K562 (cell line): ENCODE measurements around the gene E2F2. TPM values are rescaled to one million over a fixed set of nuclear protein-coding genes. Genes with fewer than 3 reads are reported as not detected.

ENCODE experiments used
- ARID3B ChIP-seq: fragments of 250-450 bp; sonication (Bioruptor Pico); IDR thresholded peaks from 2 replicates; pipeline ENCODE4 v1.4.0; 2020; ENCODE audit warnings: borderline replicate concordance
- CBFA2T3 ChIP-seq: fragments of 450-650 bp; IDR thresholded peaks from 2 replicates; pipeline ENCODE4 v1.6.1; 2017
- ELF1 ChIP-seq: fragments of 200-800 bp; sonication (Bioruptor generic); IDR thresholded peaks from 2 replicates; pipeline ENCODE4 v1.6.1; 2016; ENCODE audit warnings: missing genetic modification characterization, missing compliant biosample characterization
- NEUROD1 ChIP-seq: fragments of 150-350 bp; IDR thresholded peaks from 2 replicates; pipeline ENCODE4 v1.6.1; 2014; ENCODE audit warnings: borderline replicate concordance, low read length, low read depth; ENCODE audit not compliant: partially characterized antibody
- SAP30 ChIP-seq: fragments of 200-600 bp; sonication (generic); IDR thresholded peaks from 2 replicates; pipeline ENCODE4 v1.6.1; 2012; ENCODE audit warnings: borderline replicate concordance, low read depth, mild to moderate bottlenecking, moderate library complexity, low read length, control low read depth, inconsistent platforms; ENCODE audit not compliant: insufficient read depth, poor library complexity, severe bottlenecking
- ZBTB26 ChIP-seq: fragments of 450-650 bp; formaldehyde crosslinking; IDR thresholded peaks from 2 replicates; pipeline ENCODE4 v1.4.0; 2022; ENCODE audit warnings: missing genetic modification characterization
- polyA plus RNA-seq, 8 experiments: library from polyadenylated mRNA; depleted of rRNA in 4 of 8; stranded (reverse) in 5 of 8; unstranded in 3 of 8; fragments of >200 nt; fragmentation: Nextera tagmentation in 2 of 8; fragmentation: Illumina TruSeq in 1 of 8; extraction: Ambion mirVana in 2 of 8; extraction: Trizol in 1 of 8; gene quantifications; 2 replicates each; pipeline versions ENCODE4 v1.2.1 to v1.2.3, GENCODE V29; 2011 to 2014; ENCODE audit warnings: inconsistent platforms in 1 of 8, missing spikeins in 1 of 8
- total RNA-seq, 7 experiments: library from RNA; depleted of rRNA in 6 of 7; stranded (reverse); fragments of >200 nt in 6 of 7; fragmentation: Illumina TruSeq in 2 of 7; extraction: Trizol in 2 of 7; gene quantifications; 2 replicates each; pipeline versions ENCODE4 v1.2.1 to v1.2.3, GENCODE V29; 2011 to 2021; ENCODE audit warnings: low replicate concordance in 1 of 7
- TF ChIP-seq, protein P1 (sequence below): fragments of 450-650 bp; IDR thresholded peaks from 2 replicates; pipeline ENCODE4 v1.6.1; 2016
- TF ChIP-seq, protein P2 (sequence below): fragments of 450-650 bp; conservative IDR thresholded peaks from 2 replicates; pipeline ENCODE4 v1.6.1; 2016; ENCODE audit warnings: missing genetic modification characterization, low read depth, mild to moderate bottlenecking, control low read depth, missing compliant biosample characterization
- TF ChIP-seq, protein P3 (sequence below): fragments of 450-650 bp; IDR thresholded peaks from 2 replicates; pipeline ENCODE4 v1.6.1; 2016; ENCODE audit warnings: low read depth, mild to moderate bottlenecking, moderate library complexity

The E2F2 gene
- total and polyA plus RNA-seq, 9 of the 15 experiments (the other 6 are each of a cell fraction or from before 2014, with no cell fraction given) = 3.1 to 25.3 (median 11.4) TPM

DNA sequence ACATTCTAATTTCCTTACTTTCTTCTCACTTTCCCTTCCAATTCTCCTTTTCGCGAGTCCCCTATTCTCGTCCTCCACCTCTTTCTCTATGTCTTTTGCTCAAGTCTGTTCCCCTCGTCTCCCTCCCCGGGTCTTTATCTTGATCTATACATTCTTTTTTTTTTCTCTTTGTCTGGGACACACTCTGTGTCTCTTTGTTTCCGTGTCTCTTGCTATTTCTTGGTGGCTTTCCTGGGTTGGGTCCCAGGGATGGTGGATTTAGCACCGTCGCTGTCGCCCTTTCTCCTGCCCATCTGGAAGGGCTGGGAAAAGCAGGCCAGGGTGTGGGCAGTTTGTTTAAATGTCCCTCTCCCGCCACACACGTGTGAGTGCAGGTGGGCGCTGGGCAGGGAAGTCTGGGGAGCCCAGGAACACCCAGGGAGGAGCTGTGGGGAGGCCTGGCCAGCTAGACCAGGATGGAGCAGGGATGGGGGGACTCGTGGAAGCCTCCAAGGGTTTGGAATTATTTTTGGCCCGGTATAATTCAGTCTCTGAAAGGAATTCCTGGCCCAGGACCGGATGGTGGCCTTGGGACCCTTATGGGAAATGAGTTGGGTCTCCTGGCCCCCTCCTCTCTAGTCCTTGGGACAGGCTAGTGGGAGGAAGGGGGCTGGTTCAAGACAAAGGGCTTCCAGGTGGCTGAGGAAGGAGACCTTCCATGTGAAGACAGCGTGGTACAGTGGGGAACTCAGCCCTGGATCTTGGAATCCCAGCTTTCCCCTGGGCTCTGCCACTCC, 37.8 kb upstream of the E2F2 start (continued):
- TF ChIP-seq, protein P1, sequence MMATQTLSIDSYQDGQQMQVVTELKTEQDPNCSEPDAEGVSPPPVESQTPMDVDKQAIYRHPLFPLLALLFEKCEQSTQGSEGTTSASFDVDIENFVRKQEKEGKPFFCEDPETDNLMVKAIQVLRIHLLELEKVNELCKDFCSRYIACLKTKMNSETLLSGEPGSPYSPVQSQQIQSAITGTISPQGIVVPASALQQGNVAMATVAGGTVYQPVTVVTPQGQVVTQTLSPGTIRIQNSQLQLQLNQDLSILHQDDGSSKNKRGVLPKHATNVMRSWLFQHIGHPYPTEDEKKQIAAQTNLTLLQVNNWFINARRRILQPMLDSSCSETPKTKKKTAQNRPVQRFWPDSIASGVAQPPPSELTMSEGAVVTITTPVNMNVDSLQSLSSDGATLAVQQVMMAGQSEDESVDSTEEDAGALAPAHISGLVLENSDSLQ = no peak; the same call in 1 of the 2 replicates
- TF ChIP-seq ZBTB26 (CRISPR knock-in tag) (peak; percentile 81; the same call in 1 of the 2 replicates), NEUROD1 (no peak), ARID3B (no peak), ELF1 (tag) (no peak), SAP30 (no peak), CBFA2T3 (0 out of 2 replicates have a peak, but pooled peaks have one; percentile 7)
- TF ChIP-seq, protein P2, sequence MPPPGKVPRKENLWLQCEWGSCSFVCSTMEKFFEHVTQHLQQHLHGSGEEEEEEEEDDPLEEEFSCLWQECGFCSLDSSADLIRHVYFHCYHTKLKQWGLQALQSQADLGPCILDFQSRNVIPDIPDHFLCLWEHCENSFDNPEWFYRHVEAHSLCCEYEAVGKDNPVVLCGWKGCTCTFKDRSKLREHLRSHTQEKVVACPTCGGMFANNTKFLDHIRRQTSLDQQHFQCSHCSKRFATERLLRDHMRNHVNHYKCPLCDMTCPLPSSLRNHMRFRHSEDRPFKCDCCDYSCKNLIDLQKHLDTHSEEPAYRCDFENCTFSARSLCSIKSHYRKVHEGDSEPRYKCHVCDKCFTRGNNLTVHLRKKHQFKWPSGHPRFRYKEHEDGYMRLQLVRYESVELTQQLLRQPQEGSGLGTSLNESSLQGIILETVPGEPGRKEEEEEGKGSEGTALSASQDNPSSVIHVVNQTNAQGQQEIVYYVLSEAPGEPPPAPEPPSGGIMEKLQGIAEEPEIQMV (tag) = 0 out of 2 replicates have a peak, but pooled peaks have one; percentile 39
- TF ChIP-seq, protein P3, sequence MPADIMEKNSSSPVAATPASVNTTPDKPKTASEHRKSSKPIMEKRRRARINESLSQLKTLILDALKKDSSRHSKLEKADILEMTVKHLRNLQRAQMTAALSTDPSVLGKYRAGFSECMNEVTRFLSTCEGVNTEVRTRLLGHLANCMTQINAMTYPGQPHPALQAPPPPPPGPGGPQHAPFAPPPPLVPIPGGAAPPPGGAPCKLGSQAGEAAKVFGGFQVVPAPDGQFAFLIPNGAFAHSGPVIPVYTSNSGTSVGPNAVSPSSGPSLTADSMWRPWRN = no peak
